HL-60 (cell line): ENCODE measurements around the gene EPHA2.

ENCODE experiments used
- GABPA ChIP-seq: IDR thresholded peaks from 2 replicates; pipeline ENCODE4 v1.6.1; 2012; ENCODE audit warnings: low read depth
- POLR2AphosphoS5 ChIP-seq: IDR thresholded peaks from 2 replicates; pipeline ENCODE4 v1.6.1; 2012; ENCODE audit warnings: low read depth
- REST ChIP-seq: IDR thresholded peaks from 2 replicates; pipeline ENCODE4 v1.6.1; 2012; ENCODE audit warnings: low read depth; ENCODE audit not compliant: insufficient replicate concordance
- SPI1 ChIP-seq: IDR thresholded peaks from 2 replicates; pipeline ENCODE4 v1.6.1; 2012; ENCODE audit warnings: low read depth, mild to moderate bottlenecking, borderline replicate concordance
- TF ChIP-seq, protein P1 (sequence below): IDR thresholded peaks from one replicate; pipeline ENCODE4 v1.5.1; 2011; ENCODE audit warnings: low read length, control low read depth, inconsistent platforms; ENCODE audit not compliant: insufficient read depth

GRCh38 chr1:16158993-16159831 is 3.3 kb upstream of the EPHA2 start:
- TF ChIP-seq, protein P1, sequence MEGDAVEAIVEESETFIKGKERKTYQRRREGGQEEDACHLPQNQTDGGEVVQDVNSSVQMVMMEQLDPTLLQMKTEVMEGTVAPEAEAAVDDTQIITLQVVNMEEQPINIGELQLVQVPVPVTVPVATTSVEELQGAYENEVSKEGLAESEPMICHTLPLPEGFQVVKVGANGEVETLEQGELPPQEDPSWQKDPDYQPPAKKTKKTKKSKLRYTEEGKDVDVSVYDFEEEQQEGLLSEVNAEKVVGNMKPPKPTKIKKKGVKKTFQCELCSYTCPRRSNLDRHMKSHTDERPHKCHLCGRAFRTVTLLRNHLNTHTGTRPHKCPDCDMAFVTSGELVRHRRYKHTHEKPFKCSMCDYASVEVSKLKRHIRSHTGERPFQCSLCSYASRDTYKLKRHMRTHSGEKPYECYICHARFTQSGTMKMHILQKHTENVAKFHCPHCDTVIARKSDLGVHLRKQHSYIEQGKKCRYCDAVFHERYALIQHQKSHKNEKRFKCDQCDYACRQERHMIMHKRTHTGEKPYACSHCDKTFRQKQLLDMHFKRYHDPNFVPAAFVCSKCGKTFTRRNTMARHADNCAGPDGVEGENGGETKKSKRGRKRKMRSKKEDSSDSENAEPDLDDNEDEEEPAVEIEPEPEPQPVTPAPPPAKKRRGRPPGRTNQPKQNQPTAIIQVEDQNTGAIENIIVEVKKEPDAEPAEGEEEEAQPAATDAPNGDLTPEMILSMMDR: no peak
- TF ChIP-seq POLR2AphosphoS5 (no peak), REST (no peak), SPI1 (no peak), GABPA (no peak)
